GM23338 (cell line): ENCODE results near the gene FGGY.

Experiments
- CREB1 ChIP-seq: fragments of 250-450 bp; sonication (Bioruptor Pico); IDR thresholded peaks from 2 replicates; pipeline ENCODE4 v1.5.0; 2020; ENCODE audit warnings: low read depth, mild to moderate bottlenecking, moderate library complexity
- EZH2 ChIP-seq: fragments of 200-600 bp; sonication (generic); IDR thresholded peaks from one replicate; pipeline ENCODE4 v1.8.0; 2017; ENCODE audit warnings: antibody characterized with exemption, mild to moderate bottlenecking, low read depth; ENCODE audit not compliant: unreplicated experiment
- EZH2phosphoT487 ChIP-seq: fragments of 200-600 bp; sonication (generic); IDR thresholded peaks from one replicate; pipeline ENCODE4 v1.8.1; 2018; ENCODE audit warnings: antibody characterized with exemption; ENCODE audit not compliant: unreplicated experiment
- JUNB ChIP-seq: IDR thresholded peaks from one replicate; pipeline ENCODE4 v1.6.1; 2016; ENCODE audit warnings: antibody characterized with exemption; ENCODE audit not compliant: unreplicated experiment
- POLR2AphosphoS5 ChIP-seq: IDR thresholded peaks from 2 replicates; pipeline ENCODE4 v1.6.1; 2016; ENCODE audit warnings: antibody characterized with exemption, low read depth
- STAT1 ChIP-seq: IDR thresholded peaks from one replicate; pipeline ENCODE4 v1.6.1; 2016; ENCODE audit warnings: antibody characterized with exemption; ENCODE audit not compliant: unreplicated experiment
- TF ChIP-seq, protein P1 (sequence below), 2 experiments: fragments of 200-600 bp in 1 of 2; sonication (generic) in 1 of 2; conservative IDR thresholded peaks; 2 replicates each; pipeline versions ENCODE4 v1.5.1 to v1.6.1; 2016 to 2017; ENCODE audit warnings: antibody characterized with exemption in 2 of 2, low read depth in 2 of 2, mild to moderate bottlenecking in 2 of 2, moderate library complexity in 1 of 2
- TF ChIP-seq, protein P2 (sequence below): fragments of 250-450 bp; sonication (Bioruptor Pico); IDR thresholded peaks from 2 replicates; pipeline ENCODE4 v1.5.0; 2020; ENCODE audit warnings: mild to moderate bottlenecking, moderate library complexity

DNA sequence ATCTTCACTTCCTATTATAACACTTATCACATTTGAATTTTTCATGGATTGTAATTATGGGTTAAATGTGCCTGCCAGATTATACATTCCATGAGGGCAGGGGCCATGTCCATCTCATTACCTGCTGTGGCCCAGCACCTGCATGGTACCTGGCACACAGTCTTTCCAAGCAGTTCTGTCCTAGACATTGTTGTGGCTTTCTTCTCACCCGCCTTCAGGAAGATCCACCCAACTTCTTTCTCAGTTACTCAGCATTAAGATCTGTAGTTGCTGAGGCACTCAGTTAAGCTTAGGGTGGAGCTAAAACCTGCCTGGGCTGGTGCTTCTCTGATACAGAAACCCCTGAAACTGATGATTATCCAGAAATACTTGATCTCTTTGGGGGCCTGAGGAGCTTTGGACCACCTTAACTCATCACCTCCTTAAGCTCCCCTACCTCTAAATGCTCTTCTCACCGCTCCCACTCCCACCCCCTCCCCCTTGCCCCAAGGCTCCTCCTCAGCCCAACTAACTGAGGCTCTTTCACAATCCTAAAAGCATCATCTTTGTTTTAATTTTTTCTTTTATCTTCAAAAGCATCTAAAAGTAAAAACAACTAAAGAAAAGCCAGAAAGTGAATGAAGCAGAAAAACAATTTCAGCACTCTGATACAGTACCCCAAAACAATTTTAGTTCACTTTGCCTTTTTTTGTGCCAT is 190.6 kb downstream of the FGGY start:
- TF ChIP-seq, protein P1, sequence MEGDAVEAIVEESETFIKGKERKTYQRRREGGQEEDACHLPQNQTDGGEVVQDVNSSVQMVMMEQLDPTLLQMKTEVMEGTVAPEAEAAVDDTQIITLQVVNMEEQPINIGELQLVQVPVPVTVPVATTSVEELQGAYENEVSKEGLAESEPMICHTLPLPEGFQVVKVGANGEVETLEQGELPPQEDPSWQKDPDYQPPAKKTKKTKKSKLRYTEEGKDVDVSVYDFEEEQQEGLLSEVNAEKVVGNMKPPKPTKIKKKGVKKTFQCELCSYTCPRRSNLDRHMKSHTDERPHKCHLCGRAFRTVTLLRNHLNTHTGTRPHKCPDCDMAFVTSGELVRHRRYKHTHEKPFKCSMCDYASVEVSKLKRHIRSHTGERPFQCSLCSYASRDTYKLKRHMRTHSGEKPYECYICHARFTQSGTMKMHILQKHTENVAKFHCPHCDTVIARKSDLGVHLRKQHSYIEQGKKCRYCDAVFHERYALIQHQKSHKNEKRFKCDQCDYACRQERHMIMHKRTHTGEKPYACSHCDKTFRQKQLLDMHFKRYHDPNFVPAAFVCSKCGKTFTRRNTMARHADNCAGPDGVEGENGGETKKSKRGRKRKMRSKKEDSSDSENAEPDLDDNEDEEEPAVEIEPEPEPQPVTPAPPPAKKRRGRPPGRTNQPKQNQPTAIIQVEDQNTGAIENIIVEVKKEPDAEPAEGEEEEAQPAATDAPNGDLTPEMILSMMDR (conservative IDR thresholded peaks at IDR 0.05; ENCODE audit: low read depth in 2 of 2): no peak
- TF ChIP-seq EZH2phosphoT487 (no peak), EZH2 (no peak), POLR2AphosphoS5 (no peak), JUNB (no peak), CREB1 (CRISPR knock-in tag) (no peak), STAT1 (no peak)
- TF ChIP-seq, protein P2, sequence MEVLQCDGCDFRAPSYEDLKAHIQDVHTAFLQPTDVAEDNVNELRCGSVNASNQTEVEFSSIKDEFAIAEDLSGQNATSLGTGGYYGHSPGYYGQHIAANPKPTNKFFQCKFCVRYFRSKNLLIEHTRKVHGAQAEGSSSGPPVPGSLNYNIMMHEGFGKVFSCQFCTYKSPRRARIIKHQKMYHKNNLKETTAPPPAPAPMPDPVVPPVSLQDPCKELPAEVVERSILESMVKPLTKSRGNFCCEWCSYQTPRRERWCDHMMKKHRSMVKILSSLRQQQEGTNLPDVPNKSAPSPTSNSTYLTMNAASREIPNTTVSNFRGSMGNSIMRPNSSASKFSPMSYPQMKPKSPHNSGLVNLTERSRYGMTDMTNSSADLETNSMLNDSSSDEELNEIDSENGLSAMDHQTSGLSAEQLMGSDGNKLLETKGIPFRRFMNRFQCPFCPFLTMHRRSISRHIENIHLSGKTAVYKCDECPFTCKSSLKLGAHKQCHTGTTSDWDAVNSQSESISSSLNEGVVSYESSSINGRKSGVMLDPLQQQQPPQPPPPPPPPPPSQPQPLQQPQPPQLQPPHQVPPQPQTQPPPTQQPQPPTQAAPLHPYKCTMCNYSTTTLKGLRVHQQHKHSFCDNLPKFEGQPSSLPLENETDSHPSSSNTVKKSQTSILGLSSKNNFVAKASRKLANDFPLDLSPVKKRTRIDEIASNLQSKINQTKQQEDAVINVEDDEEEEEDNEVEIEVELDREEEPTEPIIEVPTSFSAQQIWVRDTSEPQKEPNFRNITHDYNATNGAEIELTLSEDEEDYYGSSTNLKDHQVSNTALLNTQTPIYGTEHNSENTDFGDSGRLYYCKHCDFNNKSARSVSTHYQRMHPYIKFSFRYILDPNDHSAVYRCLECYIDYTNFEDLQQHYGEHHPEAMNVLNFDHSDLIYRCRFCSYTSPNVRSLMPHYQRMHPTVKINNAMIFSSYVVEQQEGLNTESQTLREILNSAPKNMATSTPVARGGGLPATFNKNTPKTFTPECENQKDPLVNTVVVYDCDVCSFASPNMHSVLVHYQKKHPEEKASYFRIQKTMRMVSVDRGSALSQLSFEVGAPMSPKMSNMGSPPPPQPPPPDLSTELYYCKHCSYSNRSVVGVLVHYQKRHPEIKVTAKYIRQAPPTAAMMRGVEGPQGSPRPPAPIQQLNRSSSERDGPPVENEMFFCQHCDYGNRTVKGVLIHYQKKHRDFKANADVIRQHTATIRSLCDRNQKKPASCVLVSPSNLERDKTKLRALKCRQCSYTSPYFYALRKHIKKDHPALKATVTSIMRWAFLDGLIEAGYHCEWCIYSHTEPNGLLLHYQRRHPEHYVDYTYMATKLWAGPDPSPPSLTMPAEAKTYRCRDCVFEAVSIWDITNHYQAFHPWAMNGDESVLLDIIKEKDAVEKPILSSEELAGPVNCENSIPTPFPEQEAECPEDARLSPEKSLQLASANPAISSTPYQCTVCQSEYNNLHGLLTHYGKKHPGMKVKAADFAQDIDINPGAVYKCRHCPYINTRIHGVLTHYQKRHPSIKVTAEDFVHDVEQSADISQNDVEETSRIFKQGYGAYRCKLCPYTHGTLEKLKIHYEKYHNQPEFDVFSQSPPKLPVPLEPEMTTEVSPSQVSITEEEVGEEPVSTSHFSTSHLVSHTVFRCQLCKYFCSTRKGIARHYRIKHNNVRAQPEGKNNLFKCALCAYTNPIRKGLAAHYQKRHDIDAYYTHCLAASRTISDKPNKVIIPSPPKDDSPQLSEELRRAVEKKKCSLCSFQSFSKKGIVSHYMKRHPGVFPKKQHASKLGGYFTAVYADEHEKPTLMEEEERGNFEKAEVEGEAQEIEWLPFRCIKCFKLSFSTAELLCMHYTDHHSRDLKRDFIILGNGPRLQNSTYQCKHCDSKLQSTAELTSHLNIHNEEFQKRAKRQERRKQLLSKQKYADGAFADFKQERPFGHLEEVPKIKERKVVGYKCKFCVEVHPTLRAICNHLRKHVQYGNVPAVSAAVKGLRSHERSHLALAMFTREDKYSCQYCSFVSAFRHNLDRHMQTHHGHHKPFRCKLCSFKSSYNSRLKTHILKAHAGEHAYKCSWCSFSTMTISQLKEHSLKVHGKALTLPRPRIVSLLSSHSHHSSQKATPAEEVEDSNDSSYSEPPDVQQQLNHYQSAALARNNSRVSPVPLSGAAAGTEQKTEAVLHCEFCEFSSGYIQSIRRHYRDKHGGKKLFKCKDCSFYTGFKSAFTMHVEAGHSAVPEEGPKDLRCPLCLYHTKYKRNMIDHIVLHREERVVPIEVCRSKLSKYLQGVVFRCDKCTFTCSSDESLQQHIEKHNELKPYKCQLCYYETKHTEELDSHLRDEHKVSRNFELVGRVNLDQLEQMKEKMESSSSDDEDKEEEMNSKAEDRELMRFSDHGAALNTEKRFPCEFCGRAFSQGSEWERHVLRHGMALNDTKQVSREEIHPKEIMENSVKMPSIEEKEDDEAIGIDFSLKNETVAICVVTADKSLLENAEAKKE: no peak
